ENCODE results near the gene SHC4.

SHC4 gene

GRCh38 chr15:48963524-48964113 is at the start of gene SHC4:
SHC4 (minus strand) TSS chr15:48963919; CDS start chr15:48963015, 904 bp downstream.
- H3K27me3 ChIP-seq (ENCODE audit: insufficient read depth, low read length), result peaks cover 25% of the 10 kb centered on the region
- peak within 1 kb of the TSS; percentile 79 for H2AFZ ChIP-seq (ENCODE audit: low read depth, low read length)
- H3K36me3 ChIP-seq (ENCODE audit: insufficient read depth, low read length), result no peaks in the 10 kb centered on the region
- H3K9me3 ChIP-seq (ENCODE audit: low read length), result no peaks in the 10 kb centered on the region
- H3K4me1 ChIP-seq (ENCODE audit: insufficient read depth, low read length), result peaks cover 7% of the 10 kb centered on the region
- H3K4me3 ChIP-seq (ENCODE audit: low read length), result peak within 1 kb of the TSS; percentile 72

GRCh38 chr15:48999314-48999713 is 35.6 kb upstream of the SHC4 start:
- no peaks in the 10 kb centered on the region for H3K9me3 ChIP-seq (ENCODE audit: low read length)
- H3K27me3 ChIP-seq (ENCODE audit: insufficient read depth, low read length), result no peaks in the 10 kb centered on the region
- H3K4me3 ChIP-seq (ENCODE audit: low read length), result no peak overlapping the region
- no peak overlapping the region for H2AFZ ChIP-seq (ENCODE audit: low read depth, low read length)
- H3K4me1 ChIP-seq (ENCODE audit: insufficient read depth, low read length), result no peaks in the 10 kb centered on the region
- H3K36me3 ChIP-seq (ENCODE audit: insufficient read depth, low read length), result peaks cover 57% of the 10 kb centered on the region

GRCh38 chr15:48996276-48996675 is 32.6 kb upstream of the SHC4 start:
- Histone ChIP-seq H3K9me3 (ENCODE audit: low read length) (no peaks in the 10 kb centered on the region), H2AFZ (ENCODE audit: low read depth, low read length) (no peak overlapping the region), H3K4me1 (ENCODE audit: insufficient read depth, low read length) (no peaks in the 10 kb centered on the region), H3K36me3 (ENCODE audit: insufficient read depth, low read length) (peaks cover 84% of the 10 kb centered on the region), H3K27me3 (ENCODE audit: insufficient read depth, low read length) (no peaks in the 10 kb centered on the region), H3K4me3 (ENCODE audit: low read length) (no peak overlapping the region)

- Histone ChIP-seq H3K4me1 (ENCODE audit: insufficient read depth, low read length) (no peaks in the 10 kb centered on the region), H2AFZ (ENCODE audit: low read depth, low read length) (no peak overlapping the region), H3K27me3 (ENCODE audit: insufficient read depth, low read length) (no peaks in the 10 kb centered on the region), H3K4me3 (ENCODE audit: low read length) (no peak overlapping the region), H3K36me3 (ENCODE audit: insufficient read depth, low read length) (peaks cover 72% of the 10 kb centered on the region), H3K9me3 (ENCODE audit: low read length) (no peaks in the 10 kb centered on the region)
These were observed 29.7 kb upstream of the SHC4 start for GRCh38 chr15:48993380-48993779.

GRCh38 chr15:48992545-48992944 is 28.8 kb upstream of the SHC4 start:
- peaks cover 66% of the 10 kb centered on the region for H3K36me3 ChIP-seq (ENCODE audit: insufficient read depth, low read length)
- H3K27me3 ChIP-seq (ENCODE audit: insufficient read depth, low read length), result no peaks in the 10 kb centered on the region
- H3K9me3 ChIP-seq (ENCODE audit: low read length), result no peaks in the 10 kb centered on the region
- H3K4me3 ChIP-seq (ENCODE audit: low read length), result no peak overlapping the region
- H2AFZ ChIP-seq (ENCODE audit: low read depth, low read length), result no peak overlapping the region
- no peaks in the 10 kb centered on the region for H3K4me1 ChIP-seq (ENCODE audit: insufficient read depth, low read length)

- H3K36me3 ChIP-seq (ENCODE audit: insufficient read depth, low read length), result peaks cover 62% of the 10 kb centered on the region
- no peaks in the 10 kb centered on the region for H3K27me3 ChIP-seq (ENCODE audit: insufficient read depth, low read length)
- H3K4me3 ChIP-seq (ENCODE audit: low read length), result no peak overlapping the region
- no peak overlapping the region for H2AFZ ChIP-seq (ENCODE audit: low read depth, low read length)
- H3K4me1 ChIP-seq (ENCODE audit: insufficient read depth, low read length), result no peaks in the 10 kb centered on the region
- no peaks in the 10 kb centered on the region for H3K9me3 ChIP-seq (ENCODE audit: low read length)
These were observed 28.4 kb upstream of the SHC4 start for GRCh38 chr15:48992096-48992495.

- Histone ChIP-seq H3K36me3 (ENCODE audit: insufficient read depth, low read length) (peaks cover 38% of the 10 kb centered on the region), H2AFZ (ENCODE audit: low read depth, low read length) (no peak overlapping the region), H3K4me1 (ENCODE audit: insufficient read depth, low read length) (peaks cover 2% of the 10 kb centered on the region), H3K4me3 (ENCODE audit: low read length) (no peak overlapping the region), H3K9me3 (ENCODE audit: low read length) (no peaks in the 10 kb centered on the region), H3K27me3 (ENCODE audit: insufficient read depth, low read length) (no peaks in the 10 kb centered on the region)
These were observed 25.5 kb upstream of the SHC4 start for GRCh38 chr15:48989170-48989569.

GRCh38 chr15:48987142-48987541 is 23.4 kb upstream of the SHC4 start:
- Histone ChIP-seq H3K27me3 (ENCODE audit: insufficient read depth, low read length) (no peaks in the 10 kb centered on the region), H3K9me3 (ENCODE audit: low read length) (no peaks in the 10 kb centered on the region), H3K4me1 (ENCODE audit: insufficient read depth, low read length) (peaks cover 2% of the 10 kb centered on the region), H3K4me3 (ENCODE audit: low read length) (no peak overlapping the region), H3K36me3 (ENCODE audit: insufficient read depth, low read length) (peaks cover 21% of the 10 kb centered on the region), H2AFZ (ENCODE audit: low read depth, low read length) (no peak overlapping the region)

- H3K36me3 ChIP-seq (ENCODE audit: insufficient read depth, low read length), result peaks cover 12% of the 10 kb centered on the region
- no peaks in the 10 kb centered on the region for H3K9me3 ChIP-seq (ENCODE audit: low read length)
- peaks cover 2% of the 10 kb centered on the region for H3K4me1 ChIP-seq (ENCODE audit: insufficient read depth, low read length)
- H3K27me3 ChIP-seq (ENCODE audit: insufficient read depth, low read length), result no peaks in the 10 kb centered on the region
- H3K4me3 ChIP-seq (ENCODE audit: low read length), result no peak overlapping the region
- no peak overlapping the region for H2AFZ ChIP-seq (ENCODE audit: low read depth, low read length)
These were observed 22.5 kb upstream of the SHC4 start for GRCh38 chr15:48986240-48986639.

GRCh38 chr15:48985516-48985915 is 21.8 kb upstream of the SHC4 start:
- Histone ChIP-seq H3K9me3 (ENCODE audit: low read length) (no peaks in the 10 kb centered on the region), H3K36me3 (ENCODE audit: insufficient read depth, low read length) (peaks cover 5% of the 10 kb centered on the region), H3K27me3 (ENCODE audit: insufficient read depth, low read length) (no peaks in the 10 kb centered on the region), H3K4me3 (ENCODE audit: low read length) (no peak overlapping the region), H2AFZ (ENCODE audit: low read depth, low read length) (no peak overlapping the region), H3K4me1 (ENCODE audit: insufficient read depth, low read length) (peaks cover 2% of the 10 kb centered on the region)

- Histone ChIP-seq H3K27me3 (ENCODE audit: insufficient read depth, low read length) (no peaks in the 10 kb centered on the region), H3K36me3 (ENCODE audit: insufficient read depth, low read length) (no peaks in the 10 kb centered on the region), H3K9me3 (ENCODE audit: low read length) (no peaks in the 10 kb centered on the region), H2AFZ (ENCODE audit: low read depth, low read length) (no peak overlapping the region), H3K4me3 (ENCODE audit: low read length) (no peak overlapping the region), H3K4me1 (ENCODE audit: insufficient read depth, low read length) (peaks cover 2% of the 10 kb centered on the region)
These were observed 21.2 kb upstream of the SHC4 start for GRCh38 chr15:48984811-48985352.

- no peaks in the 10 kb centered on the region for H3K9me3 ChIP-seq (ENCODE audit: low read length)
- no peaks in the 10 kb centered on the region for H3K36me3 ChIP-seq (ENCODE audit: insufficient read depth, low read length)
- peaks cover 2% of the 10 kb centered on the region for H3K4me1 ChIP-seq (ENCODE audit: insufficient read depth, low read length)
- H3K4me3 ChIP-seq (ENCODE audit: low read length), result no peak overlapping the region
- no peaks in the 10 kb centered on the region for H3K27me3 ChIP-seq (ENCODE audit: insufficient read depth, low read length)
- H2AFZ ChIP-seq (ENCODE audit: low read depth, low read length), result no peak overlapping the region
These were observed 20.4 kb upstream of the SHC4 start for GRCh38 chr15:48984021-48984710.

GRCh38 chr15:48983300-48983699 is 19.6 kb upstream of the SHC4 start:
- Histone ChIP-seq H3K9me3 (ENCODE audit: low read length) (no peaks in the 10 kb centered on the region), H3K4me1 (ENCODE audit: insufficient read depth, low read length) (peaks cover 2% of the 10 kb centered on the region), H2AFZ (ENCODE audit: low read depth, low read length) (no peak overlapping the region), H3K4me3 (ENCODE audit: low read length) (no peak overlapping the region), H3K36me3 (ENCODE audit: insufficient read depth, low read length) (no peaks in the 10 kb centered on the region), H3K27me3 (ENCODE audit: insufficient read depth, low read length) (no peaks in the 10 kb centered on the region)
